Right lobe of liver (tissue), 4 donors: ENCODE results near the gene UBE2K.

Source experiments
- POLR2A ChIP-seq: fragments of 450-650 bp; IDR thresholded peaks from one replicate; pipeline ENCODE4 v1.6.1; 2017; ENCODE audit warnings: antibody characterized with exemption, mild to moderate bottlenecking
- TF ChIP-seq, protein P1 (sequence below), 4 donors: fragments of 200-600 bp in 3 of 4; fragments of 450-650 bp in 1 of 4; IDR thresholded peaks; one replicate each; pipeline versions ENCODE4 v1.5.1 to v1.8.0; 2016 to 2022; ENCODE audit warnings: antibody characterized with exemption in 4 of 4, mild to moderate bottlenecking in 2 of 4
- donor health status: DM: no; HTN: no; CAD: no.
- donor health status: DM: no; HTN: no; CAD: no.
- donor health status: DM: no; HTN: yes; CAD: no.

DNA sequence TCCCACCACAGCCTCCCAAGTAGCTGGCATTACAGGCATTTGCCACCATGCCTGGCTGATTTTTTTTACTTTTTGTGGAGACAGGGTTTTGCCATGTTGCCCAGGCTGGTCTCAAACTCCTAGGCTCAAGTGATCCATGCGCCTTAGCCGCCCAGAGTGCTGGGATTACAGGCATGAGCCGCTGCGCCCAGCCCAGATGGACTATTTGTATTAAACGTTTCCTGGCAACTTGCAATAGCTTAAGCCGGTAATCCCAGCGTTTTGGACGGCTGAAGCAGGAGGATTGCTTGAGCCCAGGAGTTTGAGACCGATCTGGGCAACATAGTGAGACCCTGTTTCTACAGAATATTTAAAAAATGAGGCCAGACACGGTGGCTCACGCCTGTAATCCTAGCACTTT is 18.4 kb downstream of the UBE2K start:
- TF ChIP-seq POLR2A: no peak
- TF ChIP-seq, protein P1, sequence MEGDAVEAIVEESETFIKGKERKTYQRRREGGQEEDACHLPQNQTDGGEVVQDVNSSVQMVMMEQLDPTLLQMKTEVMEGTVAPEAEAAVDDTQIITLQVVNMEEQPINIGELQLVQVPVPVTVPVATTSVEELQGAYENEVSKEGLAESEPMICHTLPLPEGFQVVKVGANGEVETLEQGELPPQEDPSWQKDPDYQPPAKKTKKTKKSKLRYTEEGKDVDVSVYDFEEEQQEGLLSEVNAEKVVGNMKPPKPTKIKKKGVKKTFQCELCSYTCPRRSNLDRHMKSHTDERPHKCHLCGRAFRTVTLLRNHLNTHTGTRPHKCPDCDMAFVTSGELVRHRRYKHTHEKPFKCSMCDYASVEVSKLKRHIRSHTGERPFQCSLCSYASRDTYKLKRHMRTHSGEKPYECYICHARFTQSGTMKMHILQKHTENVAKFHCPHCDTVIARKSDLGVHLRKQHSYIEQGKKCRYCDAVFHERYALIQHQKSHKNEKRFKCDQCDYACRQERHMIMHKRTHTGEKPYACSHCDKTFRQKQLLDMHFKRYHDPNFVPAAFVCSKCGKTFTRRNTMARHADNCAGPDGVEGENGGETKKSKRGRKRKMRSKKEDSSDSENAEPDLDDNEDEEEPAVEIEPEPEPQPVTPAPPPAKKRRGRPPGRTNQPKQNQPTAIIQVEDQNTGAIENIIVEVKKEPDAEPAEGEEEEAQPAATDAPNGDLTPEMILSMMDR (IDR thresholded peaks at IDR 0.05): no peak
